ENCODE data around the gene FOXN3.
A peak's percentile ranks its signal among the peaks of the same experiment; 100 is the strongest.

The FOXN3 gene

DNA sequence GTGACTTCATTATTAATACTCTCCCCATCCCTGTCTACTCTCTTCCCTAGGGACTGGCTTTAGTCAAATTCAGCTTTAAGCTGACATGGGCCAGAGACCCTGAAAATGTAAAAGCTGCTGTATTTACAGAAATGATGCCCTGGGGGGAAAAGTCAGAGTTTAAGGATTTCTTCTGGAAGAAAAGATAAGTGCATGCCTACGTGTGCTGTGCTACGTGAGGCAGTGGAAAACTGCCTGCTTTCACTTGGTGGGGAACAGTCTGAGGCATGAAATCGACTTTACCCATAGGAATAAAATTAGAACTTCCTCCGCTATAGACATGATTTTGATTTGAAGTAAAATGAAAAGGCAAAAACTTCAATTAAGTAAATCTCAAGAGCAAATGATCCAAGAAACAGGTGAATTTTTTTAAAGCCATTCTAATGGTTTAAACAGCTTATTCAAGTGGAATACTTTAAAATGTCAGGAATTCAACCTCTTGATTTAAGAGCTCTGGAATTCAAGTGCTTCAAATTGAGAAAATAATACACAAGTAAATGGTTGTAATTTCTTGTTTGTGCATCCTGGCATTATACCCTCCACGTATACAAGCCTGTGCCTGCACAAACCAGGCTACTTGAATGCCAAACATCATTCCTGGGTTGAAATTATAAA lies 168.5 kb downstream of the FOXN3 start:
- DNase-seq, result peak; percentile 87

DNA sequence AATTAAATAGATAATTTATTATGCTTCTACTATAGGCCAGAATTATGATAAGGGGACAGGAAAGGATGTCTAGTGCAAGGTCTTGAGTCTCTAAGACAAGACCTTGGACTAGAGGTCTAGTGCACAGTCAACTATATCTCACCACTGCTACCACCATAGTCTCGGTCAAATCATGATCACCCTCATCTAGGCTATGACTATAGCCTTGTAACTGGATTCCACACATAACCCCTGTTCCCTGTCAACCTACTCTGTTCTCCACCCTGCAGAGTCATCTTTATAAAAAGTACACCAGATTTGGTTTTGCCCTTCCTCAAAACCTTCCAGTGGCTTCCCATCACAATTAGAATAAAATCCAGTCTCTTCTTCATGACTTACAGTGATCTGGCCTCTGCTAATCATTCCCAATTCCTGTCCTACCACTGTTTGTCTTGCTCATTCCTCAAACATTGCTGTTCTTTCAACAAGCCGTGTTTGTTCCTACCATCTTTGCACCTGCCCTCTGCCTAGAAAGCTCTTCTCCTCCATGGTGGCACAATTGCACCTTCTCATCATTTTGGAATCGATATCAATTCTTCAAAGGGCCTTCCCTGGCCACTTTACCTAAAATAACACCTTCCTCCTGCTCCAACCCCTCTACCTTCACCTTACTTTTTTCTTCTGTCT lies 169.4 kb downstream of the FOXN3 start:
- no peak for DNase-seq

DNA sequence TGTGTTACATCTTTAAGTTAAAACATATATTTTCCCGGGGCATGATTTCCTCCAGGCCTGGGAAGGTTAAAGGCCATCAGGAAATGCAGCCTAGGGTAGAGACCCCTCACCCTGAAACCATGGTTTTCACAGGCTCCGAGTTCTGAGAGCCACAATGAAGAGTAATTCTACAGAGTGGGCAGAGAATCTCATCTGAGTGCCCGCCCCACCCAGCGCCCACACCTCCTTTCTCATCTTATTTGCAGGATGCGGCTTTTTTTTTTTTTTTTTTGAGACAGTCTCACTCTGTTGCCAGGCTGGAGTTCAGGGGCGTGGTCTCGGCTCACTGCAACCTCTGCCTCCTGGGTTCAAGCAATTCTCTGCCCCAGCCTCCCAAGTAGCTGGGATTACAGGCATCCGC lies 170.7 kb downstream of the FOXN3 start:
- no peak for DNase-seq

GRCh38 chr14:89245802-89246201 lies 171.2 kb downstream of the FOXN3 start:
- DNase-seq, result no peak

DNA sequence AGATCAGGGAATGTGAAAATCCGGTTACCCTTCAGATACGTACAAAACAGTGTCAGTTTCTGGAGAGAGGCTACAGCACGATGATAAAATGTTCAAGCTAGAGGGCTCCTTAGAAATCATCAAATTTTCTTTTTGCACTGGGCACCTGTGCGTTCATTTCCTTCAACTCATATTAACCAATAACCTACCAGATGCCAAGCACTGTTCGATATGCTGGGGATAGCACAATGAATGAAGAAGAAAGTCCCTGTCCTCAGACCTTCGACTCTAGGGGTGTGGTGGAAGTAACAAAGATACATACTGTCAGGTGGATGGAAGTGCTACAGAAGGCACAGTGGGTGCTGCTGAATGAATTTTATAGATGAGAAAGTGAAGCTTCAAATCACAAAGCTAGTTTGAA lies 172.3 kb downstream of the FOXN3 start:
- no peak for DNase-seq

- no peak for DNase-seq
Observed at GRCh38 chr14:89243741-89244140, 173.3 kb downstream of the FOXN3 start.

- DNase-seq, result no peak
Observed at GRCh38 chr14:89243286-89243685, 173.7 kb downstream of the FOXN3 start.

DNA sequence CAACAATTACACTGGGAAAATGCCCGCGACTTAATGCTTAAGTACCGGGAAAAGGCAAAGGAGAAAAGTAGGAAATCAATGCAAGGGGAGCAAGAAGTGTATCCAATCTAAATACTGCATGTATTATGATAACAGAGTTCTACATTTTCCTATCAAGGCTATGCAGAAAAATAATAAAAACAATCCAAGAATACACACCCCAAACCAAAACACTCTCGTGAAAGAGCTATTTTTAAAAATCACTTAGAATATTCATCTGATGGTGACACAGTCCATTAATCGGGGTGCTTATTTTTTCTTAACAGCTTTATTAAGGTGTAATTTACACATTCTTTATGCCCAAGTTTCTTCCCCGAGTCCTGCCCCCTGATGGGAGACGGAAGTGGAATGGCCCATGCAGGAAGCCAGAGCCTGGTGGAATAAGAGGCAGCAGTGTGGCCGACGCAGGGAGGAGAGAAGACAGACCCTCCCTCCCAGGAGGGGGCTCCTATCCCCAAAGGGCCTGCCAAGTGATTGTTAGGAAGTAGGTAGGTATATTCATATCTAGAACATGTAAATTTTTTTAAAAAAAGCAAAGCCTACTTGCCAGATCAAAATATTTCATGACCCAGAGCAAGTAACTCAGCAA lies 174.3 kb downstream of the FOXN3 start:
- no peak for DNase-seq

- no peak for DNase-seq
Observed at GRCh38 chr14:89241934-89242651, 174.9 kb downstream of the FOXN3 start.

DNA sequence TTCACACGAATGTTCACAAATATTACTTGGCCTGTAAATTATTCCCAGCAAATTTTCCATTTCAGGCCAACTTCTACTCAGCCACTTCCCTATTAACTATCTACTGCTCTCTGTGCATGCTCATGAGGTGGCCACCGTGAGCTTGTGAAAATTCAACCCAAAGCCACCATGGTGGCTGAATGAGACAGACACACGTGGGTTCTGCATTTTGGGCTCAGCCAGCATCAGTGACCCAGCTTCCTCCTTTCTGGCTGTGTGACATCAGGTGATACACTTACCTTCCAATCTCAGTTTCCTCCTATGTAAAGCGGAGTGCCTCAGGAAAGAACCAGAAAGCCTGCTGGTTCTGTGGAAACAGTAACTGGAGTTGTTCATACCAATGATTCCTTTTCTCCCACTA lies 175.8 kb downstream of the FOXN3 start:
- no peak for DNase-seq

GRCh38 chr14:89240414-89240813 lies 176.6 kb downstream of the FOXN3 start:
- no peak for DNase-seq

DNA sequence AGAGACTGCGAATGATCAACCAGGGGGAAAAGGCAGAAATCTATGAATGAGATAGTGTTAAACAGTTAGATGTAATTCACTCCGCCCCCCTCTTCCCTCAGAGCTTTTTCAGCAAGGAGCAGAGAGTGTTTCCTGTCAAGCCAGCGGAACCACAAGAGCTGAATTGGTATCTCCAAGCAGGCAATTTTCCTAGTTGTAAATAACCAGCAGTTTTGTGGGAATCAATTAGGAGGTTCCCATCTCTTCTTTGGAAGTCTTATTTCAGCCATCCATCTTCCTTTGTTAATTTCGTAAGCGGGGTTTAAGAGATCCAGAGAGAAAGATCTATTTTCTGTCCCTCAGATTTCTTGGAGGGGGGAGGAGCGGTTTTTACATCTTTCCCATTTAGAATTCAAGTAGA lies 178.0 kb downstream of the FOXN3 start:
- DNase-seq, result no peak

GRCh38 chr14:89237921-89238529 lies 179.0 kb downstream of the FOXN3 start:
- DNase-seq, result no peak

- no peak for DNase-seq
Observed at GRCh38 chr14:89236851-89237250, 180.2 kb downstream of the FOXN3 start.

DNA sequence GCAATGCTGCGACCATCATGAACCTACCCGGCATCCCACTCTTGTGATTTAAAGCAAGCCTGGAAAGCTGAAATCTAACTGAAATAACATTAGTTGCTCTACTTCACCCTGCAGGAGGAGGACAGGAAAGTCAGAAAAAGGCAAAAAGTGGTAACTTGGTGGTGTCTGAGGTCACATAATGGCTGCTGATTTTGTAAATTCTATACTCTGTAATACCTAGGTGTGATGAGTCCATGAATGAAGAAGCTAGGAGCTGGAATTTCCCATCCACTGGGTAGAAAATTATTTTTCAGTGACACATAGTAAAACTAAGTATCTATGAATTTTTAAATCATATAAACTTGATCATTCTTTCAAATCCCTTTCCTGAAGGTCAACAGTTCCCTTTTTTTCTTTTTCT lies 183.8 kb downstream of the FOXN3 start:
- no peak for DNase-seq

DNA sequence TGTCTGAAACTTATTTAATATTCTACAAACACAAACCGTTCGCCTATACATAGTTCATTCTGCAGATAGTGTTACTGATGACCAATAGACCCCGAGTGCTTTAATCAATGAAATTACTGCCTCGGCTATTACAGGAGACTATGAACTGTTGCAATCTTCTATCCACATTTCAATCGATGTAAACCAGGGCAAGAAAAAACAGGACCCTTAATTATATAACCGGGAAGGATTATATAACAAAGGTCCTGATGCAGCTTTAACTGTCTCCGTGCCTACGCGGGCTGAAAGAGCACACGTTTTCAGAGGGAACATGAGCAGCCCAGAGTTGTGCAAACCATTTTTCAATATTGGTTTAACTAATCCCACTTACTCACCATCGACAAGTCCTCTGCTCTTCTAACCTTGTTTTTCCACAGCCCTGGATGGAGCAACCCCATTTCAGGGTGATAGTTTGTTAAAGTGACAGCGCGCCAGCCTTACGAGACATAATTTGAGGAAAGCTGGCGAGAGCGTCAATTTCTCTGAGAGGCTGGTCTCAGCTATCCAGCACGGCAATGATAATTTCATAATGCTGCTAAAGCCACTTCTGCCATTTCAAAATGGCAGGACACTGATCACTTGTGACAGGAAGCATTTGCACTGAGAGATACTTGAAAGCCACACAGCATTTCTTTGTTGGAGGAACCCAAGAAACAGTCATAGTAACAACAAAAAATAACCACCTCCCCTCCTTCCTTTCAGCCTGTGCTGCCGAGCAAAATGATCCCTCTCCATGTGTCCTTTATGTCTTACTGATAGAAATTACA lies 184.6 kb downstream of the FOXN3 start:
- DNase-seq, result no peak

- no peak for DNase-seq
Observed at GRCh38 chr14:89231426-89232113, 185.5 kb downstream of the FOXN3 start.

- DNase-seq, result no peak
Observed at GRCh38 chr14:89228921-89229639, 188.0 kb downstream of the FOXN3 start.

GRCh38 chr14:89227496-89227836 lies 189.6 kb downstream of the FOXN3 start:
- DNase-seq, result no peak

DNA sequence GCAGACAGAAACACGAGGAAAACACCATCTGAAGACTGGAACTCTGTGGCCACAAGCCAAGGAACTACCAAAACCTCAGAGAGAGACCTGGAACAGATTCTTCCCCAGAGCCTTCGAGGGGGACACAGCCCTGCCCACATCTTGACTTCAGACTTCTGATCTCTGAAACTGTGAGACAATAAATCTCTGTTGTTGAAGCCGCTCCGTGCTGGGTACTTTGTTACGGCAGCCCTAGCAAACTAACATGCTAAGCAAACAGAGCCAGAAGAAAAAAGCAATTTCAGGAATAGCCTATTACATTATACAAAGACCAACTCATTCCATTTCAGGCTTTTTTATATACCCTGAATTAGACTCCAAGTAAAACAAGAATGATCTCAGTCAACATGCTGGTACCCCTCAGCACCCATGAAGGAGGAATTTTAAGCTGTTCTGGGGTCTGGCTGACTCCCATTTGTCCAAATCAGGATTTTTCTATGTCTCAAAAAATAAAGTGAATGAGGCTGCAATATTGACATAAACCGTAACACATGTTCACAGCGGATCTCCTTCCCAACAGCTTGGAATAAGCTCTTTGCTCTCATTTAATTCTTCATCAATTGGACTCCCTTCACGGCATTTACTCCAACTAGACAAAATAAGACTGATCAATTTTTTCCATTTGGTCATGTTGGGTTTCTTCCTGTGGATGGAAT lies 190.1 kb downstream of the FOXN3 start:
- DNase-seq, result no peak

- no peak for DNase-seq
Observed at GRCh38 chr14:89225607-89226006, 191.4 kb downstream of the FOXN3 start.

Measured in DMS79 (cell line).